OCI-M1 (cell line): ENCODE data around the gene PTPN7.
"Not testable (repeated sequence)": the region's sequence is repeated elsewhere in the genome, so short reads cannot be mapped to it uniquely, and the experiment has no call there.

Experiments used
- DNase-seq: peaks from one replicate; lab custom pipeline; 2025; lab: John Stamatoyannopoulos, UW

Gene PTPN7

GRCh38 chr1:202160377-202160940, at the start of gene PTPN7:
PTPN7 (minus strand) TSS chr1:202160602; CDS start chr1:202159402, 1,200 bp downstream.
- peak; percentile 82 for DNase-seq

- no peak for DNase-seq
Observed at GRCh38 chr1:202208351-202208857, 48.0 kb upstream of the PTPN7 start.

- no peak for DNase-seq
Observed at GRCh38 chr1:202207292-202207691, 46.9 kb upstream of the PTPN7 start.

- DNase-seq, result no peak
Observed at GRCh38 chr1:202205523-202206190, 45.3 kb upstream of the PTPN7 start.

- DNase-seq, result no peak
Observed at GRCh38 chr1:202204065-202204464, 43.7 kb upstream of the PTPN7 start.

DNA sequence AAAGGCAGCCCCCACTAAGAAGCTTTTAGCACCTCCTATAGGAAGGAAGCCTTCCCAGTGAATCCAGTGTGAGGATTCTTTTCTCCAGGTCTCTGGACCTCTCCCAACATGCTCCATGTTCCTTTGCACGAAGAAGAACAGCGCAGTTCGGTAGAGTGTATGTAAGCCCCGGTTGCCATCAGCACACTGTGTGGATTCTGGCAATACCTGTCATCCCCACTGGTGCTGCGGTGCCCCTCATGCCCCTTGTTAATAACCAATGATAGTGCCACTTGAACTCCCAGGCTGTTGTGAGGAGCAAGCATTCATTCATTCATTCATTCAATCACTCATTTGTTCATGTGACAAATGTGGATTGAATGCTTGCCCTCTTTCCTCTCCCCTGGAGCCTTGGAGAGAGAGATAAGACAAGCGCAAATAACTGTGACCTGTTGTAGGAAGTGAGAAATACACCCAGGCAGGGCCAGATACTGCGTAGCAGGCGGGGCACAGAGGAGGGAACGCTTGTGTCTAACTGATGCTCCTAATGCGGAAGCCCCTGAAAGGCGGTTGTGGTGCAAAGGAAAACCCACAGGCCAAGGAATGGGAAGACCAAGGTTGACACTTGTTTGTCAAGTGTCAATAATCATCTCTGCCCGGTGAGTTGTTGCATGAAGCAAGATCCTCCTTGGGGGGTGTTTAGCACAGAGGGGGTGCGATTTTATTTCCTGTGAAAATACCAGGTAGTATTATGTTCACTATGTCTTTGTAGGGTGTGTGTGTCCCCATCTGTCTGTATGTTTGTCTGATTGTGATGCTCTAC, 43.0 kb upstream of the PTPN7 start:
- DNase-seq, result peak; percentile 77

- DNase-seq, result no peak
Observed at GRCh38 chr1:202202500-202203168, 42.2 kb upstream of the PTPN7 start.

DNA sequence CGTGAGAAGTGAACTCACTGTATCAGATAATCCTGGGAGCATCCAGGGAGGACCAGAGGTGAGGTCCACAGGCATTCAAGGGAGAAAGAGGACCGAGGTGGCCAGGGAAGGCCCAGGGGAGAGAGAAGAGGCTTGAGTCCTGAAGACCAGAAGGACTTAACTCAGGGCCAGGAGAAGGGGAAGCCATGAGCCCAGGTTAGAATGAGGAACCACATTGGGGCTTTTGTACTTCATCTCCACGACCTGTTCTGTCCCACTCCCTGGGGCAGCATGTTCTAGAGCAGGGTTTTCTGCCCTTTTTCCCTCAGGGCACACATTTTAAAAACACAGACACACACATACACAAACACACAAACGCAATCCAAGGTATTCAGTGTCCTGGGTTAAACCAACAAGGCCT, 41.6 kb upstream of the PTPN7 start:
- DNase-seq, result peak; percentile 20

DNA sequence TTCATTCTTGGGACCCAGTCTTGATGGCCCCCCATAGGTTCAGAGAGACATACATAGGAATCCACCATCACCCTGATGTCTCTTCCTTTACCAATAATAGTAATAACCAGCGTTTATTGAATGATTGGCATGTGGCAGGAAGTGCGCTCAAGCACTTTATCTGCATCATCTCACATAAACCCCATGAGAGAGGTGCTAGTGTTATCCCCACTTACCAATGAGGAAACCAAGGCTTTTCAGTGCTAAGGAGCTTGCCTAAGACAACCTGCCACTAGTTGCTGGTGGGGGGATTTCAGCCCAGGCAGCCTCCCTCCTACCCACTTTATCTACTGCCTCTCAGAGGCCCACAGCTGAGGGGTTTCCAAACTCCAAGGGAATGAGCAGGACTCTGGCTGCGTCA, 40.9 kb upstream of the PTPN7 start:
- DNase-seq, result no peak

- DNase-seq, result no peak
Observed at GRCh38 chr1:202200669-202201068, 40.3 kb upstream of the PTPN7 start.

- no peak for DNase-seq
Observed at GRCh38 chr1:202200112-202200548, 39.7 kb upstream of the PTPN7 start.

DNA sequence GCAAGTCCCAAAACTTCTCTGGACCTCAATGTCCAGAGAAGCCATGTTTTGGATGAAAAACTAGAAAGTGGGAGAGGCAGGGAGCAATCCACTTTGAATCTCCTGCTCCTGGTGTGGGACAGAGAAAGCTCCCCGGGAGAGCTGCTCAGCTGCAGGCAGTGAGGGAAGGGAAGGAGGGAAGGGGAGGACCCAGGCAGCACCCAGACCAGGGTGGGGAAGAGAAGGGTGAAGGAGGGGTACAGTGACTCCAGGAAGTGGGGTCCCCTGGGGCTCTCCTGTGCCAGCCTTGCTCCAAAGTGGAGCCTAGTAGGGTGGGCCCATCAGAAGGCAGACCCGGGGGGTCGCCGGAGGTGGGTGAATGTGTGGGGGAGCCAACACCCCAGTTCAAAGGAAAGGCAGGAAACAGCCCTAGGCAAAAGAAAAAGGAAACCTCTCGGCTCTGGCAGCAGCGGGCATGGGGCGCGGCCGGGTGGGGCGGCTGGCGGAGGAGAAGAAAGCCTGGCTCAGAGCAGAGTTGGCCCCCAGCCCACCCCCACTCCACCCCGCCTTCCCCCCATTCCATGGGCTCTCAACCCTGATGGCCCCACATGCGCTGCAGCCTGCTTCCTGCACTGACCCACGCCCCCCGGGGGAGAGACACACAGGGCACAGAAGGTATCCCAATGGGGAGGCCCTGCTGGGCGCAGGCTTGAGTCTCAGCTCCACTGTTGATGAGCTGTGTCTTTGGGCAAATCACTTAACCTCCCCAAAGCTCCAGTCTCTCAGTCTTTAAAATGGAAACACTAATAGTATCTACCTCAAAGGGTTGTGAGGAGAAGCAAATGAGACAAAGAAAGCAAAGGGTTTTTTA, 38.9 kb upstream of the PTPN7 start:
- DNase-seq, result no peak

DNA sequence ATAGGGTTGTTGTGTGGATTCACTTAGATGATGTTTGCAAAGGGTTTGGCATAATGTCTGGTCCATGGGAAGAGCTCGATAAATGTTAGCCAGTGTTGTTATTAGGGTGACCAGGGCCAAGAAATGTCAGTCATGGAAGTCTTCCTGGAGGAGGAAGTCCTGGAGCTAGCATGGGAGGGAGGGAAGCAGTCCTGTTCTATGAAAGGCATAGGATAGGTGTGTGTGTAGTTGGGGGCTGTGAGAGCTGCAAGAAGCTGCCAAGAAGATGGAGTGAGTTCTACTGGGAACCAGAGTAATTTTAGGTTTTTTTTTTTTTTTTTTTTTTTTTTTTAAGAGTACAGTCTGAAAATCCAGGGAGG, 37.9 kb upstream of the PTPN7 start:
- DNase-seq, result no peak

- DNase-seq, result no peak
Observed at GRCh38 chr1:202197653-202198365, 37.4 kb upstream of the PTPN7 start.

- no peak for DNase-seq
Observed at GRCh38 chr1:202194328-202194648, 33.9 kb upstream of the PTPN7 start.

DNA sequence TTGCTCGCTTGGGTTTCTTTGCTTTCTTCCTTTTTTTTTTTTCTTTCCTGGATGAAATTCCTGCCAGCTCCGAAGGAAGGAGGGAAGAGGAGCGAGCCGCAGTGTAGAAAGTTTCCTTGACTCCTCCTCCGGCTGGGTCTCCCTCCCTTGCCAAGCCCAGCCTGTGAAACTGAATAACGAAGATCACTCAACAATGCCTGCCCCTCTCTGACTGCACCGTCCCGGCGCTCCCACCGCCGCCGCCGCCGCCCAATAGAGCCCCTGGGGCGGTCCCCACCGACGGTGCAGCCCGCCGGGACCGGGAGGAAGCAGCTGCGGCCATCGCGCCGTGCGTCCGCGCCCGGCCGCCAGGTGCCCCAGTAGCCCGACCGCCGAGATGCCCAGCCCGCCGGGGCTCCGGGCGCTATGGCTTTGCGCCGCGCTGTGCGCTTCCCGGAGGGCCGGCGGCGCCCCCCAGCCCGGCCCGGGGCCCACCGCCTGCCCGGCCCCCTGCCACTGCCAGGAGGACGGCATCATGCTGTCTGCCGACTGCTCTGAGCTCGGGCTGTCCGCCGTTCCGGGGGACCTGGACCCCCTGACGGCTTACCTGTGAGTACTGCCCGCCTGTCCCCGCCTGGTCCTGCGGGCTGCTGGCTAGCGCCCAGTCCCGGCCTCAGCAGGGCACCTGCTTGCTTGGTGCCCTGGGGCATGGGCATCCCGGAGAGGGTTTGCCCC, 33.4 kb upstream of the PTPN7 start, which contains the start of gene LGR6:
Gene LGR6 (plus strand): TSS at position 186 of the 714 bp plus-strand sequence. CDS start 191 bp downstream, at position 377.
- no peak for DNase-seq

GRCh38 chr1:202192770-202193613, 32.6 kb upstream of the PTPN7 start:
- DNase-seq, result peak; percentile 77

- not testable (repeated sequence) for DNase-seq
Observed at GRCh38 chr1:202191391-202191790, 31.0 kb upstream of the PTPN7 start.
